ENCODE data around the gene PDE6G.

The PDE6G gene

GRCh38 chr17:81656118-81656743, at the start of gene PDE6G:
Gene PDE6G (minus strand): TSS chr17:81656542. CDS start chr17:81653305, 3,237 bp downstream.
- DNase-seq: no peak

GRCh38 chr17:81705518-81706231, 49.3 kb upstream of the PDE6G start:
- DNase-seq: no peak

GRCh38 chr17:81703747-81704654, 47.7 kb upstream of the PDE6G start:
- no peak for DNase-seq

- peak; percentile 92 for DNase-seq
Observed at GRCh38 chr17:81702934-81703746, 46.8 kb upstream of the PDE6G start, which contains the start of gene MRPL12. Gene MRPL12 (plus strand): TSS chr17:81703367. CDS start chr17:81703502, 135 bp downstream.

GRCh38 chr17:81701288-81702071, 45.1 kb upstream of the PDE6G start:
- no peak for DNase-seq

GRCh38 chr17:81700353-81701287, 44.3 kb upstream of the PDE6G start:
- no peak for DNase-seq

GRCh38 chr17:81697261-81698044, 41.1 kb upstream of the PDE6G start:
- no peak for DNase-seq

- DNase-seq: no peak
Observed at GRCh38 chr17:81696218-81696941, 40.0 kb upstream of the PDE6G start.

- no peak for DNase-seq
Observed at GRCh38 chr17:81695801-81696200, 39.5 kb upstream of the PDE6G start.

GRCh38 chr17:81695211-81695610, 38.9 kb upstream of the PDE6G start:
- no peak for DNase-seq

GRCh38 chr17:81694810-81695209, 38.5 kb upstream of the PDE6G start:
- DNase-seq: no peak

GRCh38 chr17:81693509-81694210, 37.3 kb upstream of the PDE6G start:
- DNase-seq: no peak

- DNase-seq: no peak
Observed at GRCh38 chr17:81691608-81692007, 35.3 kb upstream of the PDE6G start.

GRCh38 chr17:81691196-81691595, 34.9 kb upstream of the PDE6G start:
- no peak for DNase-seq

GRCh38 chr17:81690549-81690948, 34.2 kb upstream of the PDE6G start:
- DNase-seq: no peak

GRCh38 chr17:81690066-81690465, 33.7 kb upstream of the PDE6G start:
- no peak for DNase-seq

GRCh38 chr17:81688616-81689015, 32.3 kb upstream of the PDE6G start:
- DNase-seq: no peak
